Measurements from ENCODE around the gene IFITM1. TPM values are rescaled to one million over a fixed set of nuclear protein-coding genes. Genes with fewer than 3 reads are reported as not detected.
"Not testable (repeated sequence)": the region's sequence is repeated elsewhere in the genome, so short reads cannot be mapped to it uniquely, and the experiment has no call there.

The IFITM1 gene
- total RNA-seq, 2 experiments from 2014 or later, result 459 to 909 TPM

GRCh38 chr11:285021-285893 is 28.6 kb upstream of the IFITM1 start:
- CTCF ChIA-PET, result interaction anchor here (1.2 to 2.2 kb wide), 2 partner anchors 34 to 78 kb away, joined by 3 to 8 read pairs; partner anchors contain the start of genes BET1L and RIC8A
- H3K27me3 Mint-ChIP-seq, result peaks cover 37% of the 10 kb centered on the region
- H3K36me3 Mint-ChIP-seq, result peaks cover 17% of the 10 kb centered on the region
- ATAC-seq (no peak), DNase-seq (peak; percentile 36)
- peaks cover 52% of the 10 kb centered on the region for H3K4me1 Mint-ChIP-seq
- no peak overlapping the region for H3K27ac Mint-ChIP-seq
- H3K9me3 Mint-ChIP-seq (ENCODE audit: low read depth), result no peaks in the 10 kb centered on the region
- no peak overlapping the region for H3K4me3 Mint-ChIP-seq

GRCh38 chr11:285894-286220 is 28.0 kb upstream of the IFITM1 start:
- CTCF ChIA-PET, result interaction anchor here (2.2 kb wide), 1 partner anchor 35 kb away, joined by 8 read pairs; no protein-coding TSS in a partner anchor
- Mint-ChIP-seq H3K36me3 (peaks cover 16% of the 10 kb centered on the region), H3K4me1 (peaks cover 54% of the 10 kb centered on the region), H3K27me3 (peaks cover 35% of the 10 kb centered on the region), H3K27ac (no peak overlapping the region), H3K4me3 (no peak overlapping the region), H3K9me3 (ENCODE audit: low read depth) (no peaks in the 10 kb centered on the region)
- ATAC-seq (no peak), DNase-seq (peak; percentile 38)

- Mint-ChIP-seq H3K27me3 (peaks cover 21% of the 10 kb centered on the region), H3K27ac (peak overlapping the region; percentile 94), H3K36me3 (peaks cover 17% of the 10 kb centered on the region), H3K4me1 (peaks cover 48% of the 10 kb centered on the region), H3K4me3 (peak overlapping the region; percentile 95)
- CTCF ChIA-PET, result interaction anchor here (0.9 to 2.7 kb wide), 4 partner anchors 9 to 41 kb away, joined by 3 to 16 read pairs (median 7); partner anchors contain the start of gene NLRP6
- peak; percentile 80 for DNase-seq
- H3K9me3 Mint-ChIP-seq (ENCODE audit: low read depth); ATAC-seq: not testable (repeated sequence)
Observed at GRCh38 chr11:286977-287820, 26.6 kb upstream of the IFITM1 start.

- Mint-ChIP-seq H3K36me3 (peaks cover 14% of the 10 kb centered on the region), H3K27ac (peak overlapping the region; percentile 94), H3K4me1 (peaks cover 46% of the 10 kb centered on the region), H3K27me3 (peaks cover 14% of the 10 kb centered on the region), H3K4me3 (peak overlapping the region; percentile 95), H3K9me3 (ENCODE audit: low read depth) (no peaks in the 10 kb centered on the region)
- peak; percentile 74 for DNase-seq
- CTCF ChIA-PET, result interaction anchor here (0.9 to 3.8 kb wide), 5 partner anchors 10 to 40 kb away, joined by 3 to 27 read pairs (median 10); partner anchors contain the start of gene NLRP6
- ATAC-seq, result peak; percentile 38
Observed at GRCh38 chr11:287821-288477, 25.9 kb upstream of the IFITM1 start.

GRCh38 chr11:288478-289397 is 25.1 kb upstream of the IFITM1 start, which contains the start of gene PGGHG:
TSS of gene PGGHG (plus strand) at chr11:289126. CDS start at chr11:289817, 691 bp downstream.
- peak within 1 kb of the TSS; percentile 95 for H3K4me3 Mint-ChIP-seq
- DNase-seq, result peak; percentile 75
- peak; percentile 72 for ATAC-seq
- H3K9me3 Mint-ChIP-seq (ENCODE audit: low read depth), result no peaks in the 10 kb centered on the region
- peaks cover 17% of the 10 kb centered on the region for H3K36me3 Mint-ChIP-seq
- CTCF ChIA-PET, result interaction anchor here (1.4 to 3.8 kb wide), 7 partner anchors 8 to 159 kb away, joined by 4 to 27 read pairs (median 8); no protein-coding TSS in a partner anchor
- H3K27me3 Mint-ChIP-seq, result peaks cover 11% of the 10 kb centered on the region
- peak within 1 kb of the TSS; percentile 94 for H3K27ac Mint-ChIP-seq
- peaks cover 42% of the 10 kb centered on the region for H3K4me1 Mint-ChIP-seq

- Mint-ChIP-seq H3K4me1 (peaks cover 41% of the 10 kb centered on the region), H3K9me3 (ENCODE audit: low read depth) (no peaks in the 10 kb centered on the region), H3K27ac (peak overlapping the region; percentile 68), H3K36me3 (peaks cover 18% of the 10 kb centered on the region), H3K4me3 (peak overlapping the region; percentile 74), H3K27me3 (peaks cover 11% of the 10 kb centered on the region)
- no peak for DNase-seq
- ATAC-seq, result no peak
- CTCF ChIA-PET, result interaction anchor here (1.4 to 3.8 kb wide), 7 partner anchors 9 to 158 kb away, joined by 4 to 27 read pairs (median 5); no protein-coding TSS in a partner anchor
Observed at GRCh38 chr11:289398-289711, 24.5 kb upstream of the IFITM1 start.

GRCh38 chr11:289712-290620 is 23.9 kb upstream of the IFITM1 start:
- Mint-ChIP-seq H3K27ac (peak overlapping the region; percentile 68), H3K36me3 (peaks cover 18% of the 10 kb centered on the region), H3K4me3 (peak overlapping the region; percentile 74), H3K4me1 (peaks cover 41% of the 10 kb centered on the region), H3K27me3 (peaks cover 11% of the 10 kb centered on the region), H3K9me3 (ENCODE audit: low read depth) (no peaks in the 10 kb centered on the region)
- no peak for ATAC-seq
- CTCF ChIA-PET, result interaction anchor here (1.4 to 3.8 kb wide), 6 partner anchors 10 to 158 kb away, joined by 4 to 27 read pairs (median 4); no protein-coding TSS in a partner anchor
- no peak for DNase-seq

GRCh38 chr11:290621-291231 is 23.1 kb upstream of the IFITM1 start:
- peaks cover 20% of the 10 kb centered on the region for H3K36me3 Mint-ChIP-seq
- peaks cover 42% of the 10 kb centered on the region for H3K4me1 Mint-ChIP-seq
- CTCF ChIA-PET, result interaction anchor here (1.5 to 3.8 kb wide), 4 partner anchors 10 to 40 kb away, joined by 4 to 27 read pairs (median 6); no protein-coding TSS in a partner anchor
- no peak for DNase-seq
- peaks cover 11% of the 10 kb centered on the region for H3K27me3 Mint-ChIP-seq
- no peak for ATAC-seq
- peak overlapping the region; percentile 74 for H3K4me3 Mint-ChIP-seq
- no peaks in the 10 kb centered on the region for H3K9me3 Mint-ChIP-seq (ENCODE audit: low read depth)
- H3K27ac Mint-ChIP-seq, result peak overlapping the region; percentile 41

- Mint-ChIP-seq H3K4me1 (peaks cover 44% of the 10 kb centered on the region), H3K36me3 (peaks cover 18% of the 10 kb centered on the region), H3K27ac (peak overlapping the region; percentile 41), H3K27me3 (peaks cover 11% of the 10 kb centered on the region), H3K9me3 (ENCODE audit: low read depth) (no peaks in the 10 kb centered on the region), H3K4me3 (peak overlapping the region; percentile 74)
- DNase-seq, result no peak
- CTCF ChIA-PET, result interaction anchor here (3.8 kb wide), 1 partner anchor 12 kb away, joined by 27 read pairs; no protein-coding TSS in a partner anchor
- no peak for ATAC-seq
Observed at GRCh38 chr11:291281-292210, 22.3 kb upstream of the IFITM1 start.
